IgD-negative memory B cell (primary cell): ENCODE results near the gene USP17L15. TPM values are rescaled to one million over a fixed set of nuclear protein-coding genes. Genes with fewer than 3 reads are reported as not detected.

ENCODE experiments used
- polyA plus RNA-seq: library from polyadenylated mRNA; unstranded; fragments of 300-500 nt; fragmentation: Illumina TruSeq; gene quantifications from one replicate; pipeline ENCODE4 v1.2.3, GENCODE V29; 2021

USP17L15 gene
- polyA plus RNA-seq, 1 donor from 2014 or later = not detected

Other genes starting within 250 kb of the USP17L15 start
- gene FAM90A26, start 64.0 kb upstream of the USP17L15 start, polyA plus RNA-seq = not detected
- gene USP17L10, start 23.7 kb upstream of the USP17L15 start, polyA plus RNA-seq = not detected
- gene USP17L11, start 19.0 kb upstream of the USP17L15 start, polyA plus RNA-seq = not detected
- not detected for gene USP17L12, start 14.2 kb upstream of the USP17L15 start, polyA plus RNA-seq
- not detected for gene USP17L13, start 9.5 kb upstream of the USP17L15 start, polyA plus RNA-seq
- gene USP17L17, start 9.5 kb downstream of the USP17L15 start, polyA plus RNA-seq = not detected
- gene USP17L18, start 14.2 kb downstream of the USP17L15 start, polyA plus RNA-seq = not detected
- gene USP17L19, start 19.0 kb downstream of the USP17L15 start, polyA plus RNA-seq = not detected
- not detected for gene USP17L20, start 23.7 kb downstream of the USP17L15 start, polyA plus RNA-seq
- not detected for gene USP17L21, start 28.5 kb downstream of the USP17L15 start, polyA plus RNA-seq
- gene USP17L22, start 33.2 kb downstream of the USP17L15 start, polyA plus RNA-seq = not detected
- gene USP17L24, start 90.8 kb downstream of the USP17L15 start, polyA plus RNA-seq = not detected
- gene USP17L25, start 95.5 kb downstream of the USP17L15 start, polyA plus RNA-seq = not detected
- not detected for gene USP17L26, start 100.3 kb downstream of the USP17L15 start, polyA plus RNA-seq
- gene USP17L5, start 105.0 kb downstream of the USP17L15 start, polyA plus RNA-seq = not detected
- gene USP17L27, start 109.8 kb downstream of the USP17L15 start, polyA plus RNA-seq = not detected
- not detected for gene USP17L28, start 114.5 kb downstream of the USP17L15 start, polyA plus RNA-seq
- gene USP17L29, start 119.3 kb downstream of the USP17L15 start, polyA plus RNA-seq = not detected
- not detected for gene USP17L30, start 128.7 kb downstream of the USP17L15 start, polyA plus RNA-seq
- not detected for gene DEFB131A, start 210.0 kb downstream of the USP17L15 start, polyA plus RNA-seq